Endothelial cell of umbilical vein (primary cell): Measurements from ENCODE around the gene RPS6KB1. TPM values are rescaled to one million over a fixed set of nuclear protein-coding genes. Genes with fewer than 3 reads are reported as not detected.

ENCODE experiments used
- BruUV-seq: library from RNA; stranded (reverse); fragments of 400-500 nt; replicated peaks from 2 replicates; lab custom pipeline; 2021; lab: Mats Ljungman, UMichigan
- CTCF ChIA-PET: fragments of 300-600, 350-600 bp; sonication (Branson Sonifier 250); formaldehyde crosslinking; loops from one replicate; lab custom pipeline; 2021; ENCODE audit warnings: antibody characterized with exemption, inconsistent platforms; lab: Charles Lee
- POLR2A ChIA-PET: fragments of 300-600, 350-600 bp; sonication (Branson Sonifier 250); formaldehyde crosslinking; loops from one replicate; lab custom pipeline; 2021; ENCODE audit warnings: antibody characterized with exemption, inconsistent platforms; lab: Charles Lee
- DNase-seq: peaks from one replicate; pipeline ENCODE4 v3.0.0-alpha.2; 2011; ENCODE audit warnings: low read depth, low spot score
- FAIRE-seq: peaks from 2 replicates; lab custom pipeline; 2011; peaks lifted over from hg19 to GRCh38; lab: Jason Lieb, UNC
- H2AFZ ChIP-seq: 2 replicates; pipeline ENCODE4 v1.6.0; 2012; ENCODE audit warnings: low read depth, low read length, control low read depth, inconsistent platforms
- H3K27ac ChIP-seq: 2 replicates; pipeline ENCODE4 v1.5.1; 2011; ENCODE audit warnings: low read depth, mild to moderate bottlenecking, control low read depth, low read length, moderate library complexity; ENCODE audit not compliant: insufficient read depth
- H3K27me3 ChIP-seq, 2 experiments: 2 replicates each; pipeline versions ENCODE4 v1.6.0 to v1.6.1; 2011; ENCODE audit warnings: low read length in 2 of 2, mixed read lengths in 1 of 2; ENCODE audit not compliant: control insufficient read depth in 2 of 2, insufficient read depth in 2 of 2
- H3K36me3 ChIP-seq, 2 experiments: 2 replicates in 1 of 2; 3 replicates in 1 of 2; pipeline ENCODE4 v1.5.1; 2011; ENCODE audit warnings: low read length in 2 of 2, mild to moderate bottlenecking in 1 of 2, moderate library complexity in 1 of 2; ENCODE audit not compliant: control insufficient read depth in 2 of 2, insufficient read depth in 2 of 2; ENCODE audit errors: extremely low read depth in 1 of 2
- H3K4me1 ChIP-seq: 3 replicates; pipeline ENCODE4 v1.5.1; 2011; ENCODE audit warnings: mild to moderate bottlenecking, low read length; ENCODE audit not compliant: control insufficient read depth, insufficient read depth; ENCODE audit errors: extremely low read depth
- H3K4me2 ChIP-seq: 2 replicates; pipeline ENCODE4 v1.6.1; 2011; ENCODE audit warnings: low read length, control low read depth, mixed read lengths; ENCODE audit not compliant: insufficient read depth
- H3K4me3 ChIP-seq, 3 experiments: fragments of 200-600 bp in 1 of 3; sonication (generic), shearing (Covaris generic) in 1 of 3; replicated peaks in 1 of 3; 2 replicates each; pipeline ENCODE4 v1.5.1; 2011 to 2016; ENCODE audit warnings: control low read depth in 3 of 3, low read length in 3 of 3, mild to moderate bottlenecking in 2 of 3, inconsistent platforms in 1 of 3, low read depth in 1 of 3, moderate library complexity in 1 of 3; ENCODE audit not compliant: insufficient read depth in 1 of 3
- H3K79me2 ChIP-seq: 2 replicates; pipeline ENCODE4 v1.6.0; 2012; ENCODE audit warnings: low read length, inconsistent platforms; ENCODE audit not compliant: control insufficient read depth, insufficient read depth
- H3K9ac ChIP-seq: replicated peaks from 2 replicates; pipeline ENCODE3; 2011; ENCODE audit warnings: low read length, control low read depth; ENCODE audit not compliant: insufficient read depth; ENCODE audit errors: extremely low read depth
- H3K9me1 ChIP-seq: replicated peaks from 3 replicates; pipeline ENCODE4 v1.6.0; 2011; ENCODE audit warnings: mild to moderate bottlenecking, low read length; ENCODE audit not compliant: control insufficient read depth, insufficient read depth; ENCODE audit errors: extremely low read depth
- H3K9me3 ChIP-seq: replicated peaks from 2 replicates; pipeline ENCODE4 v1.5.1; 2012; ENCODE audit warnings: low read length, inconsistent platforms; ENCODE audit not compliant: control insufficient read depth, insufficient read depth
- H4K20me1 ChIP-seq: replicated peaks from 2 replicates; pipeline ENCODE3; 2011; ENCODE audit warnings: mild to moderate bottlenecking, low read length; ENCODE audit not compliant: control insufficient read depth, insufficient read depth; ENCODE audit errors: extremely low read depth
- CTCF ChIP-seq, 2 donors: IDR thresholded peaks; 1 replicate in 1 of 2; 2 replicates in 1 of 2; pipeline ENCODE4 v1.5.1; 2011; ENCODE audit warnings: low read length in 2 of 2, mild to moderate bottlenecking in 2 of 2, moderate library complexity in 2 of 2, control low read depth in 1 of 2, inconsistent platforms in 1 of 2, low read depth in 1 of 2; ENCODE audit not compliant: insufficient read depth in 1 of 2; ENCODE audit errors: extremely low read depth in 1 of 2
- MYC ChIP-seq: IDR thresholded peaks from one replicate; pipeline ENCODE4 v1.6.1; 2011; ENCODE audit warnings: mild to moderate bottlenecking, low read depth, low read length
- POLR2AphosphoS5 ChIP-seq: IDR thresholded peaks from 2 replicates; pipeline ENCODE4 v1.6.1; 2012; ENCODE audit warnings: low read depth, mild to moderate bottlenecking, control low read depth, low read length, moderate library complexity; ENCODE audit not compliant: insufficient read depth
- dilution Hi-C: fragments of 300-500 bp; cut with MboI; formaldehyde crosslinking; loops from one replicate; pipeline ENCODE4 v1.15.0; 2019; ENCODE audit warnings: low sequenced_read_pairs; ENCODE audit not compliant: extremely low pct_ligation_motif_present
- intact Hi-C: fragments of 100-400 bp; cut with micrococcal nuclease; formaldehyde crosslinking; loops from one replicate; pipeline ENCODE4 v1.10.0; 2022
- polyA plus RNA-seq, 4 experiments: library from polyadenylated mRNA; depleted of rRNA in 3 of 4; stranded (reverse) in 3 of 4; unstranded in 1 of 4; fragments of >200 nt; gene quantifications; 2 replicates each; pipeline versions ENCODE4 v1.2.1 to v1.2.3, GENCODE V29; 2011 to 2012; ENCODE audit warnings: missing spikeins in 1 of 4
- total RNA-seq: library from RNA; stranded (reverse); gene quantifications from 2 replicates; pipeline ENCODE4 v1.2.3, GENCODE V29; 2021
- TF ChIP-seq, protein P1 (sequence below): IDR thresholded peaks from 2 replicates; pipeline ENCODE4 v1.6.1; 2011; ENCODE audit not compliant: insufficient read depth, insufficient read length

The RPS6KB1 gene
- total and polyA plus RNA-seq, 2 donors (not counting 3 experiments of a cell fraction or from before 2014, with no cell fraction given): 5.4 to 45.7 TPM

- POLR2A ChIA-PET: no interaction called here
- no peak overlapping the region for H3K4me2 ChIP-seq
- no peak for FAIRE-seq
Observed at GRCh38 chr17:59878624-59879023, 14.3 kb upstream of the RPS6KB1 start.

More at GRCh38 chr17:59878624-59879023, 14.3 kb upstream of the RPS6KB1 start:
- dilution Hi-C loops (loop anchor here (10.0 kb wide), 1 partner anchor 134 kb away; no protein-coding TSS in a partner anchor), intact Hi-C loops (no loop called here)
- Histone ChIP-seq H3K9me3 (no peaks in the 10 kb centered on the region), H2AFZ (no peak overlapping the region), H3K36me3 (peaks cover 0 to 4% of the 10 kb centered on the region in 2 experiments), H3K27ac (no peak overlapping the region), H3K79me2 (no peaks in the 10 kb centered on the region), H3K9ac (no peak overlapping the region), H4K20me1 (no peaks in the 10 kb centered on the region), H3K4me3 (no peak overlapping the region), H3K4me1 (no peaks in the 10 kb centered on the region), H3K27me3 (no peaks in the 10 kb centered on the region), H3K9me1 (no peaks in the 10 kb centered on the region)
- BruUV-seq: no TSS peak
- TF ChIP-seq MYC (no peak), POLR2AphosphoS5 (no peak), CTCF (IDR thresholded peaks at IDR 0.05; ENCODE audit: extremely low read depth in 1 of 2, insufficient read depth in 1 of 2, low read depth in 1 of 2, low read length in 2 of 2) (no peak)
- TF ChIP-seq, protein P1, sequence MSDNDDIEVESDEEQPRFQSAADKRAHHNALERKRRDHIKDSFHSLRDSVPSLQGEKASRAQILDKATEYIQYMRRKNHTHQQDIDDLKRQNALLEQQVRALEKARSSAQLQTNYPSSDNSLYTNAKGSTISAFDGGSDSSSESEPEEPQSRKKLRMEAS: no peak
- CTCF ChIA-PET: interaction anchor here (1.7 kb wide), 1 partner anchor 9 kb away, joined by 3 read pairs; no protein-coding TSS in a partner anchor
- DNase-seq: no peak
